NCI-H1417 (cell line): ENCODE measurements around the gene ZNF107.
"Not testable (repeated sequence)": the region's sequence is repeated elsewhere in the genome, so short reads cannot be mapped to it uniquely, and the experiment has no call there.

ENCODE experiments used
- DNase-seq, 3 experiments: peaks; one replicate each; lab custom pipeline; 2025; lab: John Stamatoyannopoulos, UW

Gene ZNF107

DNA sequence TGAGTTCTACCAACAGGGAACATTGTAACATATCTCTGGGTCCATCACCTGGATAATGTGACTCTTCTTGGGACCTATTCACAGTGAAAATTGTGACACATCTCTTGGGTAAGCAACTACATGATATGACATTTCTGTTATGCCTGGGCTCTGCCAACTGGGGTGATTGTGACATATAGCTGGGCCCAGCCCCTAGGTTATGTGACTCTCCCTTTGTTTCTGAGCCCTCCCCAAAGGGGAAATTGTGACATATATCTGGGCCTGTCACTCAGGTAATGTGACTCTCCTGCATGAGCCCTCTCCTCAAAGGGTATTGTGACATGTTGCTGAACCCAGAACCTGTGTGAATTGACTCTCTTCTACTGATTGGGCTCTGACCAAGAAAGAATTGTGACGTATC lies 22.4 kb upstream of the ZNF107 start:
- no peak for DNase-seq

DNA sequence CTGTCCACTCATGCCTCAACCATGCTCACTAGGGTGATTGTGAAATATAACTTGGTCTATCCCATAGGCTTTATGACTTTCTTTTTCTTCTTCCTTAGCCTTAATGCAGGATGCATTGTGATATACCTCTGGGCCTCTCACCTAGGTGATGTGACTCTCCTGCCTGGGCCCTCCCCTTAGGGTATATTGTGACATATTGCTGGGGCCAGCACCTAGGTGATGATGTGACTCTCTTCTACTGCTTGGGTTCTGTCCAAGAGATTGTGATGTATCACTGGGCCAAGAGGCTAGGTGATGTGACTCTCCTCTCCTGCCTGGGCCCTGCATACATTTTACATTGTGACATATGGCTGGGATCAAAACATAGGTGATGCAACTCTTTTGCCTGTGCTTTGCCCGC lies 14.7 kb upstream of the ZNF107 start:
- no peak for DNase-seq

GRCh38 chr7:64651632-64652165 lies 14.2 kb upstream of the ZNF107 start:
- no peak for DNase-seq

DNA sequence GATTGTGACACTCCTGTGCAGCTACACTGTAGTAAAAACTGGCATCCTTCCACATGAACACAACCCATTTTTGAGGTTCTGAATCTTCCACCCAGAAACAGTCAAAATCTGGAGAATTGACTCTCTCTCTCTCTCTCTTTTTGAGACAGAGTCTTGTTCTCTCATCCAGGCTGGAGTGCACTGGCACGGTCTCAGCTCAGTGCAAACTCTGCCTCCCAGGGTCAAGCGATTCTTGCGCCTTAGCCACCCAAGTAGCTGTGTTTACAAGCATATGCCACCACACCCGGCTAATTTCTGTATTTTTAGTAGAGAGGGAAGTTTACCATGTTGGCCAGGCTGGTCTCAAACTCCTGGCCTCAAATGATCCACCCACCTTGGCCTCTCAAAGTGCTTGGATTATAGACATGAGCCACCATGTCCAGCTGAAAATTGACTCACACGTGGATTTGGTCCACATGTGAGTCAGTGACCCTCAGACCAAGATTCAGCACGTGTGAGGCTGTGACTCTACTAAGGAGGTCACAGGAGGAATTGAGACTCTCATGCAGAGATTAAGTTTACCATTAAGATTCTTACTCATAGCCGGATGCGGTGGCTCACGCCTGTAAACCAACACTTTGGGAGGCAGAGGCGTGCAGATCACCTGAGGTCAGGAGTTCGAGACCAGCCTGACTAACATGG lies 12.1 kb upstream of the ZNF107 start:
- no peak for DNase-seq

DNA sequence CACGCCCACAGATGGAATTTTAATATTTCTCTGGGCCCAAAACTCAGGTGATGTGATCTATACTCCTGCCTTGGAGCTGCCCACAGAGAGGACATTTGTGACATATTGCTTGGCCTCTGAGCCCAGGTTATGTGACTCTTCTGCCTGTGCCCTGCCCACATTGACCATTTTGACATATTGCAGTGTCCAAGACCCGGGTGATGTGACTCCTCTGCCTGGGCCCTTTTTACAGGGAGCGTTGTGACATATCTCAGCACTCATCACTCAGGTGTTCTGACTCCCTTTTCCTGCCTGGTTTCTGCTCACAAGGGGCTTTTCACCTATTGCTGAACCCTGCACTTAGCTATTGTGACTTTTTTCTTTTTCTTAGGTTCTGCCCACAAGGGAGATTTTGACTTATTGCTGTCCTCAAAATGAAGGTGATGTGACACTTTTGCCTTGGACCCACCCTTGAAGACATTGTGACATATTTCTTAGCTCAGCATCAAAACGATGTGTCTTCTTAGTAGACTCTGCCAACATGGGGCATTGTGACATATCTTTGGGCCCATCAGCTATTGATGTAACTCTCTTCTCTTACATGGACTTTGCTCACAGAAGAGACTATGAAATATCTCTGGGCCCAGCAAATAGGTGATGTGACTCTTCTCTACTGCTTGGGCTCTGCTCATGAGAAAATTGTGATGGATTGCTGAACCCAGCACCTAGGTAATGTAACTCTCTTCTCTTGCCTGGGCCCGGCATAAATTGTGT lies 11.0 kb upstream of the ZNF107 start:
- no peak for DNase-seq

DNA sequence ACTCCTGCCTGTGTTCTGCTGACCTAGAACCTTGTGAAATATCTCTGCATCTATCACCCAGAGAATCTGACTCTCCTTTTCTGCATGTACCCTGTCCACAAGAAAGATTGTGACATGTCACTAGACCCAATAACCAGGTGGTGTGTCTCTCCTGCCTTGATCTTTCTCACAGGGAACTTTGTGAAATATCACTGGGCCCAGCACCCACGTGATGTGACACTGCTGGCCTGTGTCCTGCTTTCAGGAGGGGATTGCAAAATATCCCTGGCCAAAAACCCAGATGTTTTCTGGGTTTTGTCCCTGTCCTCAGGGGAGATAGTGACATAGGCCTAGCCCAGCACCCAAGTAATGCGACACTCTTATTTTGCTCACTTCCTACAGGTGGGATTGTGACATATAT lies 10.1 kb upstream of the ZNF107 start:
- DNase-seq = no peak

DNA sequence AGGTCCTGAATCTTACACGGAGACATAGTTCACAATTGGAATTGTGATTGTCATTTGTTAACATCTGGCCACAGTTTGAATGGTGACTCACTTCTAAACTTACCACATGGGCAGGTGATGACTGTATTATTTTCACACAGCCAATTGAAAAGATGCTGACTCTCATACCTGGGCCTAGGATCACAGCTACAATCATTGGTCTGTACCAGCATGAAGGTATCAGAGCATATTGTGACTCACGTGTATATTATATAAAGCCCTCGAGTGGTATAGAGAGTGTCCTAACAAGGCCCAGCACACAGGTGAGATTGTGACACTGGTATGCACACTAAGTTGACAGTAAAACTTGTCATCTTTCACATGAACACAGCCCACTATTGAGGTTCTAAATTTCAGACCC lies 9.4 kb upstream of the ZNF107 start:
- no peak for DNase-seq

DNA sequence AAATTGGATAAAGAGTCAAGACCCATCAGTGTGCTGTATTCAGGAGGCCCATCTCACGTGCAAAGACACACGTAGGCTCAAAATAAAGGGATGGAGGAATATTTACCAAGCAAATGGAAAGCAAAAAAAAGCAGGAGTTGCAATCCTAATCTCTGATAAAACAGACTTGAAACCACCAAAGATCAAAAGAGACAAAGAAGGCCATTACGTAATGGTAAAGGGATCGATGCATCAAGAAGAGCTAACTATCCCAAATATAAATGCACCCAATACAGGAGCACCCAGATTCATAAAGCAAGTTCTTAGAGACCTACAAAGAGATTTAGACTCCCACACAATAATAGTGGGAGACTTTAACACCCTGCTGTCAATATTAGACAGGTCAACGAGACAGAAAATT lies 3.8 kb upstream of the ZNF107 start:
- not testable (repeated sequence) for DNase-seq

DNA sequence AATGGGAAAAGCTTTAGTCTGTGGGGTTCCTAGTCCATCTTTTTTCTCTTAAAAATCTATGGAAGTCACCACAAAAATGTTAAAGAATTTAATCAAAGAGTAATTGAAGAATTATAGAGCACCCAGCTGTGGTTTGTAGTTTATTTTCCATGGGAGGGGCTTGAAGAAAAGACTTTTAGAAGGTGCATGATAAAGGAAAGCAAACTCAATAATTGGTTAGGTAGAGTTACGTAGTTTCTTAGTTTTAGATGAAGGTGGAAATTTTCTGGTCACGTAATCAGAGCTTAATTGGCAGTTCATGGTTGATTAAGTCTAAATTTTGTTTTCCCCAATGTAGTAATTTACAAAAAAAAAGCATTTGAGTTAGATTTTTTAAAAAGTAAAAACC lies 724 bp downstream of the ZNF107 start:
- no peak for DNase-seq

GRCh38 chr7:64667311-64667710 lies 1.4 kb downstream of the ZNF107 start:
- peak in 1 of 3 experiments; percentile 13 for DNase-seq

DNA sequence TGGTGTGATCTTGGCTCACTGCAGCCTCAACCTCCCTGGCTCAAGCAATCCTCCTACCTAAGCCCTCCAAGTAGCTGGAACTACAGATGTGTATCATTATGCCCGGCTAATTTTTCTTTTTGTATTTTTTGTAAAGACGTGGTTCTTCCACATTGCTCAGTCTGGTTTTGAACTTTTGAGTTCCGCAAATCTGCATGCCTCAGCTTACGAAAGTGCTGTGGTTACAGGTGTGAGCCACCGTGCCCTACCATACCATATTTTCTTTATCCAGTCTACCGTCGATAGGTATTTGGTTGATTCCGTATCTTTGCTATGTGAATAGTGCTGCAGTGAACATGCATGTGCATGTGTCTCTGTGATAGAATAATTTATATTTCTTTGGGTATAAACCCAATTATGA lies 6.5 kb downstream of the ZNF107 start:
- no peak for DNase-seq

- DNase-seq = no peak
Observed at GRCh38 chr7:64685091-64685490, 19.2 kb downstream of the ZNF107 start.

DNA sequence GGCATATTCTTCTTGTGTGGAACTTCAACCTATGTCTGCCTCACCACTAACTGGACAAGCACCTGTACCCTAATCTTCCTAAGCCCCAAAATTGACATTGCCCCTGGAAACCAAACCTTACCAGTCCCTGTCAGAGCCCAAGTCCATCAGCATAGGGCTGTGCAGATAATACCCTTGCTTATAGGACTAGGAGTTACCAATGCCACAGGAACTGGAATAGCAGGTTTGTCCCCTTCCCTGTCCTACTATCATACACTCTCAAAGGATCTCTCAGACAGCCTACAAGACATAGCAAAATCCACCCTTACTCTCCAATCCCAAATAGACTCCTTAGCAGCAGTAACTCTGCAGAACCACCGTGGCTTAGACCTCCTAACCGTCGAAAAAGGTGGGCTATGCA lies 19.8 kb downstream of the ZNF107 start:
- DNase-seq = no peak

- no peak for DNase-seq
Observed at GRCh38 chr7:64686493-64687184, 20.7 kb downstream of the ZNF107 start.

DNA sequence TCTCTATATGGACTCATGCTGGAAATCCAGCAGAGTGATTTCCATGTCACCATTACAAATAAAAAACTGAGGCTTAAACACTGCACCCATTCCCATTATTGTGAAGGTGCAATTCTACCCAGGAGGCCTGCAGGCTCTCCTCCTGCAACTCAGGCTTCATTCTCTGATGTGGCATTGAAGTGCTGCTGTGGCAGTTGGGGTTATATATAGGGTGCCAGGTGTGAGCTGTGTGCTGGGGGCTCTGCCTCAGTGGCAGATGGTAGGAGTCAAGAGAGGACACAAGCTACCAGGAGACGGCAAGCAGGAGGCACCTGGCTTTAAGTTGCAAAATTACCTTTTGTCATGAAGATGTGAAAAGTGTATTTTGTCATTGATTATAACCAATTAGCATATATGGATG lies 21.3 kb downstream of the ZNF107 start:
- DNase-seq = peak in 1 of 3 experiments; percentile 16

- DNase-seq = no peak
Observed at GRCh38 chr7:64688988-64689387, 23.1 kb downstream of the ZNF107 start.

DNA sequence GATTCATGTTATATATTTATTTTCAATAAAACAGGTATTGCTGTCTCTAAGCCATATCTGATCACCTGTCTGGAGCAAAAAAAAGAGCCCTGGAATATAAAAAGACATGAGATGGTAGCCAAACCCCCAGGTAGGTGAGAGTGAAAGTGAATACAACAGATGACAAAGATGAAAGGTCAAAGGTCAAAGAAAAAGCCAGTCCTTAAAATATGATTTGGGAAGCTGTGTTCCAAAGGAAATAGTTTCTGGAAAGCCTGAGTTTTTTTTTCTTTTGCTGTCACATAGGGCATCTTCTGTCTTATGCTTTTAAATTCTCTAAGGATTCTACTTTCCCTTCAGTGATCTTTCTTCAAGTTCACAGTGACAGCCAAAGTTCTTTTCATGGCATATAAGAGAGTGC lies 25.9 kb downstream of the ZNF107 start:
- DNase-seq = no peak

DNA sequence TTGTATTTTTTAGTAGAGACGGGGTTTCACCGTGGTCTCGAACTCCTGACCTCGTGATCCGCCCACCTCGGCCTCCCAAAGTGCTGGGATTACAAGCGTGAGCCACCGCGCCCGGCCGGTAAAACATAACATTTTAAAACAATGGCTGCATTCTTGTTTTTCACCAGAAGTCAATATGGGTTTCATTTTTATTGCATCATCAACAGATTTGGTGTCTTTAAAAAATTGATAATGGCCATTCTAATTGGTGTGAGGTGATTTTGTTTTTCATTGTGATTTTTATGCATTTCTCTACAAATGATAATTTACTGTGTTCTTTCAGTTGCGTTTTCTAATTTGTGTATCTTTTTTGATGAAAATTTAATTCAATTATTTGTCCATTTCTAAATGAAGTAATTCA lies 31.9 kb downstream of the ZNF107 start:
- DNase-seq = not testable (repeated sequence)

DNA sequence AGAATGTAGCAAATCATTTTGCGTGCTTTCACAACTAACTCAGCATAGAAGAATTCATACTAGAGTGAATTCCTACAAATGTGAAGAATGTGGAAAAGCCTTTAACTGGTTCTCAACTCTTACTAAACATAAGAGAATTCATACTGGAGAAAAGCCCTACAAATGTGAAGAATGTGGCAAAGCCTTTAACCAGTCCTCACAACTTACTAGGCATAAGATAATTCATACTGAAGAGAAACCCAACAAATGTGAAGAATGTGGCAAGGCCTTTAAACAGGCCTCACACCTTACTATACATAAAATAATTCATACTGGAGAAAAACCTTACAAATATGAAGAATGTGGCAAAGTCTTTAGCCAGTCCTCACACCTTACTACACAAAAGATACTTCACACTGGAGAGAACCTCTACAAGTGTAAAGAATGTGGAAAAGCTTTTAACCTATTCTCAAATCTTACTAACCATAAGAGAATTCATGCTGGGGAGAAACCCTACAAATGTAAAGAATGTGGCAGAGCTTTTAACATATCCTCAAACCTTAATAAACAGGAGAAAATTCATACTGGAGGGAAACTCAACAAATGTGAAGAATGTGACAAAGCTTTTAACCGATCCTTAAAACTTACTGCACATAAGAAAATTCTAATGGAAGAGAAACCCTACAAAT lies 40.8 kb downstream of the ZNF107 start:
- no peak for DNase-seq

DNA sequence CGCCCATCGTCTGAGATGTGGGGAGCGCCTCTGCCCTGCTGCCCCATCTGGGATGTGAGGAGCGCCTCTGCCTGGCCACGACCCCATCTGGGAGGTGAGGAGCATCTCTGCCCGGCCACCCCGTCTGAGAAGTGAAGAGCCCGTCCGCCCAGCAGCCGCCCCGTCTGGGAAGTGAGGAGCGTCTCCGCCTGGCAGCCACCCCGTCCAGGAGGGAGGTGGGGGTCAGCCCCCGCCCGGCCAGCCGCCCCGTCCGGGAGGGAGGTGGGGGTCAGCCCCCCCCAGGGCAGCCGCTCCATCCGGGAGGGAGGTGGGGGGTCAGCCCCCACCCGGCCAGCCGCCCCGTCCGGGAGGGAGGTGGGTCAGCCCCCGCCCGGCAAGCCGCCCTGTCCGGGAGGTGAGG lies 52.0 kb downstream of the ZNF107 start:
- DNase-seq = not testable (repeated sequence)

- DNase-seq = no peak
Observed at GRCh38 chr7:64729089-64729848, 63.3 kb downstream of the ZNF107 start.
